Hematopoietic multipotent progenitor cell treated with erythropoietin and hydrocortisone succinate and interleukin-3 and kit ligand, for 17 days (in vitro differentiated cells): ENCODE data around the gene NCKAP1.
"Not testable (repeated sequence)": the region's sequence is repeated elsewhere in the genome, so short reads cannot be mapped to it uniquely, and the experiment has no call there.

ENCODE experiments used
- DNase-seq: peaks from one replicate; pipeline ENCODE4 v3.0.0-alpha.2; 2015; ENCODE audit warnings: low spot score

The NCKAP1 gene

GRCh38 chr2:183038341-183039300, at the start of gene NCKAP1:
TSS of gene NCKAP1 (minus strand) at chr2:183038457. CDS start at chr2:183038099, 358 bp downstream.
- peak; percentile 85 for DNase-seq

- no peak for DNase-seq
These were observed 43.7 kb upstream of the NCKAP1 start for GRCh38 chr2:183081911-183082310.

GRCh38 chr2:183079139-183079775, 41.0 kb upstream of the NCKAP1 start:
- no peak for DNase-seq

- DNase-seq = peak; percentile 92
These were observed 40.3 kb upstream of the NCKAP1 start, which contains the start of gene DUSP19 for GRCh38 chr2:183078464-183079138. TSS of gene DUSP19 (plus strand) at chr2:183078747. CDS start at chr2:183078934, 187 bp downstream.

GRCh38 chr2:183078163-183078463, 39.9 kb upstream of the NCKAP1 start:
- DNase-seq = no peak

- DNase-seq = no peak
These were observed 33.9 kb upstream of the NCKAP1 start for GRCh38 chr2:183072177-183072576.

- no peak for DNase-seq
These were observed 32.9 kb upstream of the NCKAP1 start for GRCh38 chr2:183070942-183071844.

GRCh38 chr2:183069174-183069573, 30.9 kb upstream of the NCKAP1 start:
- DNase-seq = no peak

- no peak for DNase-seq
These were observed 30.3 kb upstream of the NCKAP1 start for GRCh38 chr2:183068561-183068960.

GRCh38 chr2:183063083-183063482, 24.8 kb upstream of the NCKAP1 start:
- DNase-seq = no peak

- DNase-seq = no peak
These were observed 22.4 kb upstream of the NCKAP1 start for GRCh38 chr2:183060571-183061231.

- no peak for DNase-seq
These were observed 21.3 kb upstream of the NCKAP1 start for GRCh38 chr2:183059561-183059960.

GRCh38 chr2:183057333-183057985, 19.2 kb upstream of the NCKAP1 start:
- DNase-seq = no peak

GRCh38 chr2:183049420-183049819, 11.2 kb upstream of the NCKAP1 start:
- no peak for DNase-seq

- DNase-seq = not testable (repeated sequence)
These were observed 9.3 kb upstream of the NCKAP1 start for GRCh38 chr2:183047486-183048125.

GRCh38 chr2:183043580-183043979, 5.3 kb upstream of the NCKAP1 start:
- DNase-seq = not testable (repeated sequence)

GRCh38 chr2:183040604-183041003, 2.3 kb upstream of the NCKAP1 start:
- no peak for DNase-seq

GRCh38 chr2:183037553-183038340, 510 bp downstream of the NCKAP1 start:
- no peak for DNase-seq

GRCh38 chr2:183037074-183037552, 1.1 kb downstream of the NCKAP1 start:
- peak; percentile 31 for DNase-seq
